22Rv1 (cell line): ENCODE measurements around the gene PDGFD.

Source experiments
- H3K27ac ChIP-seq: fragments of 450-650 bp; 2 replicates; pipeline ENCODE4 v1.5.1; 2017
- CTCF ChIP-seq: fragments of 450-650 bp; IDR thresholded peaks from 2 replicates; pipeline ENCODE4 v1.5.1; 2017; ENCODE audit warnings: mild to moderate bottlenecking
- ZFX ChIP-seq: fragments of 450-650 bp; IDR thresholded peaks from 2 replicates; pipeline ENCODE4 v1.6.1; 2017; ENCODE audit warnings: antibody characterized with exemption, borderline replicate concordance

Gene PDGFD

GRCh38 chr11:103877221-103877620 lies 286.7 kb downstream of the PDGFD start:
- no peak for TF ChIP-seq ZFX
- TF ChIP-seq CTCF: peak; percentile 15; the same call in 1 of the 2 replicates
- H3K27ac ChIP-seq: no peak overlapping the region

GRCh38 chr11:103875855-103876510 lies 288.0 kb downstream of the PDGFD start:
- H3K27ac ChIP-seq: no peak overlapping the region
- TF ChIP-seq ZFX: no peak
- TF ChIP-seq CTCF: no peak

GRCh38 chr11:103872748-103873147 lies 291.2 kb downstream of the PDGFD start:
- no peak for TF ChIP-seq ZFX
- no peak overlapping the region for H3K27ac ChIP-seq

- TF ChIP-seq ZFX (no peak), CTCF (no peak)
Observed at GRCh38 chr11:103871923-103872551, 291.9 kb downstream of the PDGFD start.

GRCh38 chr11:103870821-103871309 lies 293.1 kb downstream of the PDGFD start:
- no peak overlapping the region for H3K27ac ChIP-seq
- no peak for TF ChIP-seq CTCF
- no peak for TF ChIP-seq ZFX

More at GRCh38 chr11:103871923-103872551, 291.9 kb downstream of the PDGFD start:
- no peak overlapping the region for H3K27ac ChIP-seq

- H3K27ac ChIP-seq: no peak overlapping the region
- TF ChIP-seq ZFX (no peak), CTCF (no peak)
Observed at GRCh38 chr11:103867481-103867880, 296.5 kb downstream of the PDGFD start.

- TF ChIP-seq ZFX: no peak
- no peak overlapping the region for H3K27ac ChIP-seq
Observed at GRCh38 chr11:103863497-103863896, 300.4 kb downstream of the PDGFD start.

- no peak overlapping the region for H3K27ac ChIP-seq
- TF ChIP-seq CTCF (no peak), ZFX (no peak)
Observed at GRCh38 chr11:103862802-103863174, 301.2 kb downstream of the PDGFD start.
